AG04449 (cell line): ENCODE results near the gene RBMS2.

ENCODE experiments used
- CTCF ChIA-PET: fragments of 350-600 bp; formaldehyde crosslinking; extraction: SDS; loops from one replicate; lab custom pipeline; 2021; ENCODE audit warnings: antibody characterized with exemption; lab: Yijun Ruan, JAX
- POLR2A ChIA-PET: fragments of 400-600, 350-600 bp; formaldehyde crosslinking; extraction: SDS; loops from one replicate; lab custom pipeline; 2020; ENCODE audit warnings: antibody characterized with exemption, inconsistent platforms; lab: Yijun Ruan, JAX
- DNase-seq: peaks from one replicate; pipeline ENCODE4 v3.0.0-alpha.2; 2010; ENCODE audit warnings: low read depth, low spot score
- H3K4me3 ChIP-seq: 2 replicates; pipeline ENCODE4 v1.5.1; 2011; ENCODE audit warnings: low read depth, mild to moderate bottlenecking, control low read depth, low read length
- TF ChIP-seq, protein P1 (sequence below): IDR thresholded peaks from one replicate; pipeline ENCODE4 v1.5.1; 2011; ENCODE audit warnings: mild to moderate bottlenecking, moderate library complexity, low read length, control low read depth, inconsistent platforms; ENCODE audit not compliant: insufficient read depth; ENCODE audit errors: missing control alignments

The RBMS2 gene

DNA sequence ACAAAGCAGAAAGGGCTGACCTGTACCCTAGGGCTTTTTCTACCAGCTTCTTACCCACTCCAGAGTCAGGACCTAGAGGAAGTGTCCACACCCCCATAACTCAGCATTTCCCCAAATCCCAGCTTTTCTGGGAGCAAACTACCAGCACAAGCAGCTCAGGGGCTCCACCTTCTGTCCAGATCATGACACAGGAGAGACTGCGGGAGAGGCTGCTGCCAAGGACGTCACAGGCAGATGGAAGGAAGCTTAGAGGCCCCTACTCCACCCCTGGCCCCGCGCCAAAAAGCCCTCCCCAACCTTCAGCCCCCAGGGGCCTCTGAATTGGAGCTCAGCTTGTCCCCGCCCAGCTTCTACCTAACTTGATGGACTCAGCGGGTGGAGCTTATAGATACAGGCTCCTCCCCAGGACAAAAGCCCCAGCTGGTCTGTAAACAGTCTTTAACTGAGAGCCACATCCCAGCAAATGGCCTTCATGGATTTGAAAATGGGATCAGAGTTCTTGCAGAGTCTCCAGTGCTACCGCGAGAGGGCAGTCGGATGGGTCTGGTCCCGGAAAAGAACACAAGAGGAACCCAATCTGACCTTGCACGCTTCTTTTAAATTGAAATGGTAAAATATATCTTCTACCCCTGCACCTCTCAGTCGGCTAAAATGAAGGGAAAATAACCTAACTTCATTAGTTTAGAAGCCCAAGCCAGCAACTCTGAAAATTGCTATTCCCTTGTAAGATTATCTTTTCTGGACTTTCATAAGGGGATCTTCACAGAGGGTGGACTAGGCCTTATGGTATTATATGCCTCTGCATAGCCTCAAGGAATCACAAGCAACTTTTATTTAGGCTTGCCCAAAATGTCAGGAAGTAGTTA, 115.3 kb downstream of the RBMS2 start:
- peak overlapping the region; percentile 77 for H3K4me3 ChIP-seq
- ChIA-PET CTCF (interaction anchor here (0.6 to 4.2 kb wide), 48 partner anchors 10 to 447 kb away, joined by 3 to 94 read pairs (median 4); partner anchors contain the start of genes ATP5F1B, GLS2, NACA and PTGES3), POLR2A (interaction anchor here (0.6 to 2.6 kb wide), 14 partner anchors 8 to 131 kb away, joined by 3 to 19 read pairs (median 4); partner anchors contain the start of genes ATP5F1B and NACA)
- TF ChIP-seq, protein P1, sequence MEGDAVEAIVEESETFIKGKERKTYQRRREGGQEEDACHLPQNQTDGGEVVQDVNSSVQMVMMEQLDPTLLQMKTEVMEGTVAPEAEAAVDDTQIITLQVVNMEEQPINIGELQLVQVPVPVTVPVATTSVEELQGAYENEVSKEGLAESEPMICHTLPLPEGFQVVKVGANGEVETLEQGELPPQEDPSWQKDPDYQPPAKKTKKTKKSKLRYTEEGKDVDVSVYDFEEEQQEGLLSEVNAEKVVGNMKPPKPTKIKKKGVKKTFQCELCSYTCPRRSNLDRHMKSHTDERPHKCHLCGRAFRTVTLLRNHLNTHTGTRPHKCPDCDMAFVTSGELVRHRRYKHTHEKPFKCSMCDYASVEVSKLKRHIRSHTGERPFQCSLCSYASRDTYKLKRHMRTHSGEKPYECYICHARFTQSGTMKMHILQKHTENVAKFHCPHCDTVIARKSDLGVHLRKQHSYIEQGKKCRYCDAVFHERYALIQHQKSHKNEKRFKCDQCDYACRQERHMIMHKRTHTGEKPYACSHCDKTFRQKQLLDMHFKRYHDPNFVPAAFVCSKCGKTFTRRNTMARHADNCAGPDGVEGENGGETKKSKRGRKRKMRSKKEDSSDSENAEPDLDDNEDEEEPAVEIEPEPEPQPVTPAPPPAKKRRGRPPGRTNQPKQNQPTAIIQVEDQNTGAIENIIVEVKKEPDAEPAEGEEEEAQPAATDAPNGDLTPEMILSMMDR: peak; percentile 90
- peak; percentile 99 for DNase-seq

DNA sequence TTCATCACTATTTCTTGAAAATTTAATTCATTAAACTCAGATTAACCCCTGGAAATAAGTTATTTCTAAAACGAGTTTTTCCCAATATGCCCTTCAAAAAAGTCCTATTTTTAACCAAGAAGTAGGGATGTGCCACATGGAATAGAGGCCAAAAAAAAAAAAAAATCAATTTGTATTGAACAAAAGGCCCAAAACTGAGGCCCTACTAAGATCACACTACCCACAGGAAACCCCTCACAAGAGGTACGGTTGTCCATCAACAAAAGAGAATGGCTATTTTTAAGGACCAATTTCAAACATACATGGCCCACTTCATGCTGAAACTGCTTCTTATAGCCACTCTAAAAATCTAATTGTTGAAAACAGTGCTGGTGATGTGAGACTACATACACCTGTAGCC, 116.0 kb downstream of the RBMS2 start:
- ChIA-PET CTCF (interaction anchor here (2.3 kb wide), 1 partner anchor 9 kb away, joined by 10 read pairs; no protein-coding TSS in a partner anchor), POLR2A (interaction anchor here (2.6 kb wide), 1 partner anchor 88 kb away, joined by 12 read pairs; the partner anchor contains the start of gene NACA)
- H3K4me3 ChIP-seq: no peak overlapping the region
- no peak for DNase-seq
- TF ChIP-seq, protein P1: no peak

DNA sequence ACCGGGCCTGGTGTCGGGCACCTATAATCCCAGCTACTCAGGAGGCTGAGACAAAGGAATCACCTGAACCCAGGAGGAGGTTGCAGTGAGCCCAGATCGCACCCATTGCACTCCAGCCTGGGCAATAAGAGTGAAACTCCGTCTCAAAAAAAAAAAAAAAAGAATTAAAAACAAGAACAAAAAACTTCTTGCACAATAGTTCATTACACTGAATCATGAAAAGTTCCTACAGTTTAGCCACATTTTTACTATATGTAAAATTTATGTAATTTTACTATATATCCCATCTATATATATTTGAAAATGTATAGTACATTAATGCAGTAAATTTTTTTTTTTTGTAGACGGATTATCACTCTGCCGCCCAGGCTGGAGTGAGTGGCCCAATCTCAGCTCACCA, 119.6 kb downstream of the RBMS2 start:
- TF ChIP-seq, protein P1: no peak
- no peak for DNase-seq
- no peak overlapping the region for H3K4me3 ChIP-seq
- CTCF ChIA-PET: no interaction called here
- POLR2A ChIA-PET: no interaction called here

DNA sequence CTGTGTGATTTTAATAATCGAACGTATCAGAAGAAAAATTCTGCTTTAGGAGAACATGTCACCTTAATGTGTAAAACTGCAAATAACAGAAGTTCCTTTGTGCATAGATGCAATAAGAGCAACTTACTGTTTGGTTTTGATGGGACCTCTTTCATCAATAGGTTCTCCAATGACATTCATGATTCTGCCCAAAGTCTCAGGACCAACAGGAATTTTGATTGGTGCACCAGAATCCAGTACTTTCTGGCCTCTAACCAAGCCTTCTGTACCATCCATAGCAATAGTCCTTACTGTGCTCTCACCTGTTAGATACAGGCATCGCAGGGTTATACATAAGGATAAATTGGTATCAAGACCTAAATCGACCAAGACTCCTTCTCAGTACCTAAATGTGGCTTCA, 123.0 kb downstream of the RBMS2 start:
- ChIA-PET CTCF (interaction anchor here (1.1 to 4.2 kb wide), 2 partner anchors 9 to 11 kb away, joined by 3 to 54 read pairs; no protein-coding TSS in a partner anchor), POLR2A (interaction anchor here (1.8 kb wide), 1 partner anchor 8 kb away, joined by 19 read pairs; no protein-coding TSS in a partner anchor)
- H3K4me3 ChIP-seq: peak overlapping the region; percentile 99
- DNase-seq: no peak
- TF ChIP-seq, protein P1: no peak

DNA sequence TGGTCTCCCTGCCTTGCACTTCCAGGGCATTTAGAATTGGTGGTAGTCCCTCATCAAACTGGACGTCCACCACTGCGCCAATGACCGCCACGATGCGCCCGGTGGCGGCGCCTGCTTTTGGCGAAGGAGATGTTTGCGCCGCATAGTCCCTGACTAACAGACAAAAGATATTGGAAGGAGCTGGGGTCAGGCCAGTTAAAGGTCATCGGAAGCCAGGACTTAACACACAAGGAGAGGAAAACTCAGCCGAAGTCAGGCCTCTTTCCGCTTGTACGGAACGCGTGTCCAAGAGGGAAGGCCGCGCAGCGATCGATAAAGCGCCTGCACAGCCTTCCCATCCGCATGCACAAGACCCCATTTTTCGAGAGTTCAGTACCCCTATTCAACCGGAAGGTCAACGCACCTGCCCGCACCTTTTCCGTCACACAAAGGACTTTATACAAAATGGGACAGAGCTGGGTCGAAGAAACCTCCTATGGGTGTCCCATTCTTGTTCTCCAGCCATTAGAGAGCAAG, 123.6 kb downstream of the RBMS2 start:
- TF ChIP-seq, protein P1: no peak
- ChIA-PET POLR2A (interaction anchor here (1.2 to 1.8 kb wide), 3 partner anchors 9 to 43 kb away, joined by 4 to 19 read pairs (median 9); partner anchors contain the start of gene PTGES3), CTCF (interaction anchor here (1.1 to 4.2 kb wide), 2 partner anchors 9 to 12 kb away, joined by 3 to 54 read pairs; no protein-coding TSS in a partner anchor)
- no peak for DNase-seq
- H3K4me3 ChIP-seq: peak overlapping the region; percentile 99
